GM21786 (cell line): Measurements from ENCODE around the gene GRK6.
"Not testable (repeated sequence)": the region's sequence is repeated elsewhere in the genome, so short reads cannot be mapped to it uniquely, and the experiment has no call there.

Experiments used
- ATAC-seq: cut with Tn5 transposase; IDR thresholded peaks from one replicate; pipeline ENCODE4 v1.9.1; 2021; ENCODE audit not compliant: unreplicated experiment

GRK6 gene

DNA sequence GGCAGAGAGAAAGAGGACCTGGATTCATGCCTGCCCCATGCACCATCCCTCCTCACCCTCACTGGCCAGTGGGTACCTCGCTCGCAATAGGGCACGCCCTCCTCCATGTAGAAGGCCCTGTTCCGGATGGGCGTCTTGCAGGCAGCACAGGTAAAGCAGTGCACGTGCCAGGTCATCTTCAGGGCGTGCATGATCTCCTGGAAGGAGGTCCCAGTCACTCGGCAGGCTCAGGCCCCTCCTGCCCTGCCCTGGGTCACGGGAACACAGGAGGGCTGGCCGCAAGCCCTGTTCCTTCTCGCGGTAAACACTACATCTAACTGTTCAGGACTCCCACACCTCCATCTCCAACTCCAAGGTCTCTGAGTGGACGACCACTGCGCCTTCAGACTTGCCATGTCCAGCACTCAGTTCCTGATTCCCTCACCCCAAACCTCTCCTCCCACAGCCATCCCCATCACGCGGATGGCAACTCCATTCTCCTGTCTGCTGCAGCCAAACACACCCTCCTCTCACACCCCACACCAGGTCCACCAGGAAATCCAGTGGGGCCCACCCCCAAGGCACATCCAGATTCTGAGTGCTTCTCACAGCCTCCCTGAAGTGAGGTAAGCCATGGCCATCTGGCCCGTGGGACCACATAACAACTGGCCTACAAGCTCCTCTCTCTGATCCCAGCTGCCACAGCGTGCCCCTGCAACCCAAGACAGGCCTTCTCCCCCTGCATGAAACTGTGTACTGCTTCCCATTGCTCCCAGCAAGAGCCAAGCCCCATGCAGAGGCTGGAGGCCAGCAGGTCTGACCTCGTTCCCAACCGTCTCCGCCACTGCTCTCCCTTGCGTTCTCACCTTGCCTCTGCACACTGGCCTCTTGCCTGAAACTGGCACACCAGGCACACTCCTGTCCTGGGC, 57.8 kb downstream of the GRK6 start:
- ATAC-seq = no peak

DNA sequence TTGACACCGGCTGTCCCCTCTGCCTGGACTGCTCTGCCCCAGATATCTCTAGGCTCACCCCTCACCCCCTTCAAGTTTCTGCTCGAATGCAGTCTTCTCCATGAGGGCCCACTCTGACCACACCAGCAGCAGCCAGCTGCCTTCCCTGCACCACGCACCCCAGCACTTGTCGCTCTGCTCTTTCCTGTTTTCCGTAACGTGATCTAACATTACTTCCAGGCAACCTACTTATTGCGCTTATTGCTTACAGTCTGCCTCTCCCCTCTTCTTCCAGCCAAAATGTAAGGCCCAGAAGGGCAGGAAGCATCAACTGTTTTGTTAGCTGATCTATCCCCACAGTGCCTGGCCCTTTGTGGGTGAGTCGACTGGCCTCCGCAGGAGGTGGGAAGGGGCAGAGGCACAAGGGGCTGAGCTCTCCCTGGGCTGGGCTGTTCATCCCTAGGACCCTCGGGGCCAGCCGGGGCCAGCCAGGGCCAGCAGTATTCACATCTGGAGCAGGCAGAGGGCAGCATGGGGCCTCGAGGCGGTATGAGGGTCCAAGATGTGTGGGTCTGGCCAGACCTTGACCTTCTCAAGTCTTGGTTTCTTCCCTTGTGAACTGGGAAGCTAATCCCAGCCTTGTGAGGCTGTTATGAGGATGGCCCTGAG, 58.5 kb downstream of the GRK6 start:
- ATAC-seq = no peak

DNA sequence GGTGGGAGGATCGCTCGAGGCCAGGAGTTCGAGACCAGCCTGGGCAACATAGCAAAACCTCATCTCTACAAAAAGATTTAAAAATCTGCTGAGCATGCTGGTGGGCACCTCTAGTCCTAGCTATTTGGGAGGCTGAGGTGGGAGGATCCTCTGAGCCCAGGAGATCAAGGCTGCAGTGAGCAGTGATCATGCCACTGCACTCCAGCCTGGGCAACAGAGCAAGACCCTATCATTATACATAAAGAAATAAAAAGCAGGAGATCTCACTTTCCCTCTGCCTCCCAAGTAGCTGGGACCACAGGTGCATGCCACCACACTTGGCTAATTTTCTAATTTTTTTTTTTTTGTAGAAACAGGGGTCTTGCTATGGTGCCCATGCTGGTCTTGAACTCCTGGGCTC, 59.3 kb downstream of the GRK6 start:
- not testable (repeated sequence) for ATAC-seq

DNA sequence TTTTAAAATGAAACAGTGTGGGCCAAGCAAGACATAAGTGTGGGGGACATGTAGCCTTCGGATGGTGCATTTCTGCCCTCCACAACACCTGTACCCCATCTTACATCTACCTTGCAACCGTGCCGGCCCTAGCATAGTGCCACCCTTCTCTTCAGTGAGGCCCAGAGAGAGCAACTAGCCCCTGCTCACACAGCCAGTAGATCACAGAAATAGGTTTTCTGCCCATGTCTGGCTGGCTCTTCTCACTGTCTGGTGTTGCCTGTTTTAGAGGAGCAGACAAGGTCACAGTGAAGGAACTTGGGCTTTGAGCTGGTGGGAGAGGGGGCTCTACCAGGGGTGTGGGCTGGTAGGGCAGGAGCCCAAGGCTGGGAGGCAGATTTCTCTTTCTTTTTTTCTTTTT, 59.8 kb downstream of the GRK6 start:
- ATAC-seq = no peak

DNA sequence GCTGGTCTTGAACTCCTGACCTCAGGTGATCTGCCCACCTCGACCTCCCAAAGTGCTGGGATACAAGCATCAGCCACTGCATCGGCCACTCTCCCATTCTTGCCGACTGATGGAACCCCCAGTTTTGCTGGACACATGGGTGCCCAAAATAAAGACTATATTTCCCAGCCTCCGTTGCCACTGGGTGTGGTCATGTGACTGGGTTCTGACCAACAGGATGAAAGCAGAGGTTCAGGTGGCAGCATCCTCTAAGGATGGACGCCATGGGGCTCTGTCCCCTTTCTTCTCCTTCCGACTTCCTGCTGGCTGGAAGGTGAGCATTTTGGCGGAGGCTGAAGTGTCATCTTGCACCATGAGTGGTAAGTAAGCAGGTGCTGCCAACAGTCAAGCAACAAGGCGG, 60.7 kb downstream of the GRK6 start:
- ATAC-seq = no peak

DNA sequence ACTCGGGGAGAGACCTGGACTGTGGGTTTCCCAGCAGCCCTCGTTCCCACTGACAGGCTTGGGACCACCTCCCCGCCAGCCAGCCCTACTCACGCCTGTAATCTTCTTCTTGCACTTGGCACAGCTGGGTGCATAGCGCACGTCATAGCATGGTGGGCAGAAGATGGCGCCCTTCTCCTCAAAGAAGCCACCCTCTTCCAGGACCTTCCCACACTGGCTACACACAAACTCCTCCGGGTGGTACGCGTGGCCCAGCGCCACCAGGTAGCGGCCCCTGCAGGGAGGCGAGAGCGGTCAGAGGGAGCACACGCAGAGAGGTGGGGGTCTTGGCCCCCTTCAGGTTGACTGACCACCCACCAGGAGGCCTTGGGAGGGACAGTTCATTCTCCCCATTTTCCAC, 61.5 kb downstream of the GRK6 start:
- no peak for ATAC-seq

DNA sequence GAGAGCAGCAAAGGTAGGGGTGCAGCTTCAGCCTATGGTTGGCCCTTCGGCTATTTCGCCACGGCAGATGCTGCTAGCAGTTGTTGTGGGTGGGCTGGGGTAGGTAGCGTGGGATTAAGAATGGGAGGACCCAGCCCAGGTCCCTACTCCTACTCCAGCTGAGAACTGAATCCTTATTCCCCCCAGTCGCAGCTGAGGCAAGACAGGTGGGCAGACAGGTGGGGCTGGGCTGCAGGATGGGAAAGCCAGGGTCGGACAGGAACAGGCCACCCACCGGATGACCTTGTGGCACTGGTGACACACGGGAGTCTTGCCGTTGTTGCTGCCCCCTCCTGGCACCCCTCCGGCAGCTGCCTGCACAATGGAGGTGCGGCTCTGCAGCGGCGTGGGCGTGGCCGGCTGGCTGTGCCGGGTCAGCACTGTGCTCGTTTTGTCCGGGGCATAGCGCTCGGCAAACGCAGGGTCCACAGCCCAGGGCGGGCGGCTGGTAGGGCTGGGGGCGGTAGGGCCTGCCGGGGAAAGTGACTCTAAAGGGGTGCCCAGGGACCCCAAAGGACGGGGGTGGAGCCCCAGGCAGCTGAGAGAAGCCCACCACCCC, 62.7 kb downstream of the GRK6 start:
- no peak for ATAC-seq

DNA sequence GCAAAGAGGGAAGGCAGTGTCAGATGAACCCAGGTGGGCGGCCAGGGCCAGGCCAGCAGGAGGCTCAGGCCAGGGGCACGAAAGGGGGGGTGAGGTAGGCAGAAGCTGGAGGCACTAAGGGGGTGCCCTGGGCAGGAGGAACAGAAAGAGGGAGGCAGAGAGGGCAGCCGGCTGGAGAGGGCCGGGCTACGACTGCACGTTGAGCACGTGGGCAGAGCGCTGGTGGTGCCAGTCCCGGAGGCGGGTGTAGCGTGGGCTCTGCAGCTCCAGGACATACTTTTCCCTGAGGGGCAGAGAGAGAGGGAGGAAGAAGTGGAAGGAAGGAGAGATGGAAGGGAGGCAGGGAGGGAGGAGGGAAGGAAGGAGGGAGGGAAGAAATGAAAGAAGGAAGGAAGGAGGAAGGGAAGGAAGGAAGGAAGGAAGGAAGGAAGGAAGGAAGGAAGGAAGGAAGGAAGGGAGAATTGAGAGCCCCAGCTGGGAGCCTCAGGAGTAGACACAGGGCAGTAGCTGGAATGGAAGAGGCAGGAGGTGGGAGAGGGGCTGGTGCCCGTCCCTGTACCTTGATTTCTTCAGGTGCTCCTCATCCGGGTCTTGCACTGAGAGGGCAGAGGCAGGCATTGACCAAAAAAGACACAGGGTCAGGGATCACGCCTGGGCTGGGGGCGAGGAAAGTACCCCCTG, 64.0 kb downstream of the GRK6 start:
- ATAC-seq = no peak

DNA sequence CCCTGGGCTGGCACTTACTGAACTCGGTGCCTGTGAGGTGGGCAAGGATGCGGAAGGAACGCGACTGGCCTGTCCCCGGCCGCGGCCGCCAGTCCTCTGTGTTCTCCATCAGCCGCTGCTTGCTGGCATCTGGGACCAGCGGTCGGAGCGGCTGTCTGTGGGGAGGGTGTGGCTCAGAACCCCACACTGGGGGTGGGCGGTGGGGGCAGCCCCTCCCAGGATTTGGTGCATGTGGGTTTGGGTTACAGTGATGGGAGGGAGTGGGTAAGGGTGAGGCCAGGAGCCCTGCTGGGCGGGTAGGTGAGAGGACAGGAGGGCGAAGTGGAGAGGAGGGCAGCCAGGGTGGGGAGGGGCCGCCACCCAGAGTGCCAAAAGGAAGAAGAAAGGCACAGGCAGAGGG, 64.5 kb downstream of the GRK6 start:
- no peak for ATAC-seq

DNA sequence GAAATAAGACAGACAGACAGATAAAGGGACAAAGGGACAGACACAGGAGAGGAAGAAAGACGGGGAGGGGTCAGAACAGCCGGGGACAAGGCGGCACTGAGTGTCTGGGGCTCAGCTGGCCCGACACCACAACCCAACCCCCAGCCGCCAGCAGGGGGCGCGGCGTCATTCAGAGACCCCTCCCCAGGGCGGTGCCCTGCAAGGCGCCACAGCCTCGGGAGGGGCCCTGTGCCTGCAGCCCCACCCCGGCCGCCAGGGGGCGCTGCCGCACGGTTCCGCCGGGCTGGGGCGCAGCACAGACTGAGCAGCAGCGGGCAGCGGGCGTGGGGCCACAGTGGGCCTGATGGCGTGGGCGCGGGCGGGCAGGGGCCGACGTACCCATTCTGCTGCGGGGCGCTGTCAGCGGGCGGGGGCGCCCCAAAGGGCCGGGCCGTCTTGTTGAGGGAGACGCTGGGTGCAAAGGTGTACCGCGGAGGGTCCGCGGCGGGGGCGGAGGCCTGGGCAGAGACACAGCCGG, 65.0 kb downstream of the GRK6 start:
- no peak for ATAC-seq

DNA sequence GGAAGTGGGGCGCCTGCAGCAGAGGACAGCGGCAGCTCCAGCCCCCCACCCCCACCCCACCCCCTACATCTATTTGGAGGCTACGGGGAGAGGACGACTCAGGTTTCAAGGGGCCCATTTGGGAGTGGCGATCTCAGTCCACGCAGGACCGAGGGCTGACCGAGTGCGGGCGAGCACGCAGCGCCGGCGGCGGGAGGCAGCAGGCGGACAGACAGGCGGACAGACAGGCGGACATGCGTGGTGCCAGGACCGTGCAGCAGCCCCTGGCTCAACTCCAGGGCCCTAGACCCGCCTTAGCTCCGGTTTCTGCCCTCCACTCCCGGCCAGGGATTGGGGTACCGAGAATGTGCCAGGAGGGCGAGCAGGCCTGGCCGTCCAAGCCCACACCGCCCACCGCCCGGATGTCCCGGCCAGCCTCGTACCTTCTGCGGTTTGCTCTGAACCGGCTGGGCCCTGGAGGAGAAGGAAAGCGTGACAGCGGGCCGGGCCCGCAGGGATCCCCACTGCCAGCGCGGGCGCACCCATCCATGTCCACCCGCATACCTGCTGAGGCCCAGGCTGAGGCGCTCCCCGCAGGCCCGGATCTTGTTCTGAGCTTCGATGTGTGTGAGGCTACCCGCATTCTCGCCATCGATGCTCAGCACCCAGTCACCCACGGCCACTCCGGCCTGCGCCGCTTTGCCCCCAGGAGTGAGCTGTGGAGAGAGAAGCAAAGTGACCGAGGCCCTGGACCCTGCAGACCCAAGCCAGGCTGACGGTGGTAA, 65.7 kb downstream of the GRK6 start:
- ATAC-seq = no peak
